Measurements from ENCODE around the gene CANX.

The CANX gene

GRCh38 chr5:179779826-179780225 is 81.1 kb downstream of the CANX start:
- no peak for DNase-seq

DNA sequence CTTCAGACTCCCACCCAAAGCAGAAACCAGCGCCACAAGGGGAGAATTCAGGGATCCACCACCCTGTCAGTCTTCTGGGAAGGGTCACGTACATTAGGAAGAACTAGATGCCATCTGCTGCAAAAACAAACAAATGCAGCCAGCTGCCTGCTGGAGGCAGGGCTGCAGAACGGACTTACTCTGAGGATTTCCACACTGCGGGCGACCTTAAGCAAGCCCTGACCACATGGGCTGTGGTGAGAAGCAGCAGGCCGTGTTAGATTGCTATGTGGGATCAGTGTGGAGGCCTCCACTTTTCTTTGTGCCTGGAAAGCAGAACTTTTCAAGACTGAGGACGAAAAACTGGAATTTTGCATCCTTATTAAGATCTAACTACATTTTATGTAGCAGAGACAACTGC is 81.6 kb downstream of the CANX start:
- peak in 1 of 2 donors; percentile 33 for DNase-seq
